Measurements from ENCODE around the gene PRPH2.

DNA sequence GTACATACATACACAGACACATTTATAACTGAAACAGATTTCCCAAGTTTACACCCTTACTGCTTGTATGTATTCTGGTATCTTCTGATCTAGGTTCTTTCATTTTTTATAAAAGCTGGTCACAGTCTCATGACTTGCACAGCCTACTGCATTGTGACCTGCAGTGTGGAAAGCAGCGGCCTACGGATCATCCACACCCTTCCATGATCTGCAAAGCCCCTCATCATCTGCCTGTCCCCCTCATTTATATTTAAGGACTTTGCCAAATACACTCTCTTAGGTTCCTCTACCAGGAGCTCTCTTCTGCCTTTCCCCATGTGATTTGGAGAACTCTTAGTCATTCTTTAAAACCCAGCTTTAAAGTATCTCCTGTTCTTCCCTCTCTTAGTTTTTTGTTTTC lies 47.4 kb upstream of the PRPH2 start:
- TF ChIP-seq, protein P1, sequence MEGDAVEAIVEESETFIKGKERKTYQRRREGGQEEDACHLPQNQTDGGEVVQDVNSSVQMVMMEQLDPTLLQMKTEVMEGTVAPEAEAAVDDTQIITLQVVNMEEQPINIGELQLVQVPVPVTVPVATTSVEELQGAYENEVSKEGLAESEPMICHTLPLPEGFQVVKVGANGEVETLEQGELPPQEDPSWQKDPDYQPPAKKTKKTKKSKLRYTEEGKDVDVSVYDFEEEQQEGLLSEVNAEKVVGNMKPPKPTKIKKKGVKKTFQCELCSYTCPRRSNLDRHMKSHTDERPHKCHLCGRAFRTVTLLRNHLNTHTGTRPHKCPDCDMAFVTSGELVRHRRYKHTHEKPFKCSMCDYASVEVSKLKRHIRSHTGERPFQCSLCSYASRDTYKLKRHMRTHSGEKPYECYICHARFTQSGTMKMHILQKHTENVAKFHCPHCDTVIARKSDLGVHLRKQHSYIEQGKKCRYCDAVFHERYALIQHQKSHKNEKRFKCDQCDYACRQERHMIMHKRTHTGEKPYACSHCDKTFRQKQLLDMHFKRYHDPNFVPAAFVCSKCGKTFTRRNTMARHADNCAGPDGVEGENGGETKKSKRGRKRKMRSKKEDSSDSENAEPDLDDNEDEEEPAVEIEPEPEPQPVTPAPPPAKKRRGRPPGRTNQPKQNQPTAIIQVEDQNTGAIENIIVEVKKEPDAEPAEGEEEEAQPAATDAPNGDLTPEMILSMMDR (IDR thresholded peaks at IDR 0.05) = no peak
- no peak for TF ChIP-seq POLR2A (IDR thresholded peaks at IDR 0.05)

Measured in Peyer's patch (tissue), 4 donors.